B cell (primary cell): ENCODE measurements around the gene DCTN3. TPM values are rescaled to one million over a fixed set of nuclear protein-coding genes. Genes with fewer than 3 reads are reported as not detected.

Experiments used
- ATAC-seq: fragments of 200-7000 bp; cut with Tn5 transposase; one replicate; pipeline ENCODE4 v1.10.0; 2021; ENCODE audit warnings: low read depth, mild to moderate bottlenecking, moderate number of reproducible peaks, moderate library complexity
- CTCF ChIA-PET: fragments of 350-600 bp; sonication (Branson Sonifier 250); formaldehyde crosslinking; loops from one replicate; lab custom pipeline; 2021; ENCODE audit warnings: antibody characterized with exemption, inconsistent platforms; lab: Charles Lee
- POLR2A ChIA-PET: fragments of 350-600 bp; sonication (Branson Sonifier 250); formaldehyde crosslinking; loops from one replicate; lab custom pipeline; 2021; ENCODE audit warnings: antibody characterized with exemption; lab: Charles Lee
- DNase-seq: peaks from one replicate; pipeline ENCODE4 v3.0.0; 2013
- H2AFZ ChIP-seq: 2 replicates; pipeline ENCODE4 v1.6.1; 2012; ENCODE audit warnings: mild to moderate bottlenecking, low read depth, low read length; ENCODE audit not compliant: insufficient read depth, poor library complexity, severe bottlenecking
- H3K27ac ChIP-seq, 2 donors: 1 replicate in 1 of 2; 2 replicates in 1 of 2; pipeline ENCODE4 v1.5.1; 2012 to 2013; ENCODE audit warnings: low read length in 2 of 2, mild to moderate bottlenecking in 2 of 2, moderate library complexity in 1 of 2
- H3K27me3 ChIP-seq, 4 experiments: fragments of 200-600 bp in 1 of 4; sonication (generic) in 1 of 4; replicated peaks in 1 of 4; 1 replicate in 2 of 4; 2 replicates in 2 of 4; pipeline versions ENCODE4 v1.6.1 to v1.7.0; 2013 to 2016; ENCODE audit warnings: low read length in 3 of 4, mild to moderate bottlenecking in 2 of 4, mixed read lengths in 1 of 4, moderate library complexity in 1 of 4; ENCODE audit not compliant: insufficient read depth in 4 of 4, control insufficient read depth in 3 of 4; ENCODE audit errors: control extremely low read depth in 1 of 4
- H3K36me3 ChIP-seq, 2 experiments: replicated peaks in 1 of 2; 1 replicate in 1 of 2; 2 replicates in 1 of 2; pipeline versions ENCODE4 v1.6.1 to v1.7.1; 2013; ENCODE audit warnings: low read length in 1 of 2; ENCODE audit not compliant: insufficient read depth in 2 of 2, control insufficient read depth in 1 of 2; ENCODE audit errors: control extremely low read depth in 1 of 2, extremely low read depth in 1 of 2
- H3K4me1 ChIP-seq, 2 donors: fragments of 200-600 bp in 1 of 2; sonication (generic) in 1 of 2; 1 replicate in 1 of 2; 2 replicates in 1 of 2; pipeline versions ENCODE4 v1.5.1 to v1.6.1; 2013 to 2017; ENCODE audit warnings: low read length in 2 of 2; ENCODE audit not compliant: control insufficient read depth in 2 of 2, insufficient read depth in 2 of 2
- H3K4me2 ChIP-seq: replicated peaks from 2 replicates; pipeline ENCODE3; 2012; ENCODE audit warnings: mild to moderate bottlenecking, low read depth, low read length; ENCODE audit not compliant: poor library complexity, severe bottlenecking
- H3K4me3 ChIP-seq, 5 experiments: fragments of 200-600 bp in 1 of 5; sonication (generic) in 1 of 5; 1 replicate in 3 of 5; 2 replicates in 2 of 5; pipeline versions ENCODE4 v1.5.1 to v1.7.0; 2011 to 2016; ENCODE audit warnings: low read length in 4 of 5, mild to moderate bottlenecking in 4 of 5, low read depth in 2 of 5, control low read depth in 1 of 5, moderate library complexity in 1 of 5; ENCODE audit not compliant: insufficient read depth in 1 of 5; ENCODE audit errors: control extremely low read depth in 1 of 5, extremely low read depth in 1 of 5
- H3K79me2 ChIP-seq: fragments of 200-600 bp; sonication (generic); one replicate; pipeline ENCODE4 v1.6.0; 2016; ENCODE audit warnings: low read length; ENCODE audit not compliant: control insufficient read depth, insufficient read depth
- H3K9ac ChIP-seq: fragments of 200-600 bp; sonication (generic); 2 replicates; pipeline ENCODE4 v1.6.1; 2017; ENCODE audit warnings: mild to moderate bottlenecking, low read length, moderate library complexity
- H3K9me3 ChIP-seq, 3 donors: one replicate each; pipeline versions ENCODE4 v1.6.1 to v1.7.1; 2013; ENCODE audit warnings: low read length in 2 of 3; ENCODE audit not compliant: control insufficient read depth in 2 of 3, insufficient read depth in 1 of 3; ENCODE audit errors: control extremely low read depth in 1 of 3
- H4K20me1 ChIP-seq: 2 replicates; pipeline ENCODE4 v1.6.0; 2012; ENCODE audit warnings: mild to moderate bottlenecking, low read length; ENCODE audit not compliant: insufficient read depth, control insufficient read depth, poor library complexity, severe bottlenecking
- H3K27ac Mint-ChIP-seq: one replicate; pipeline ENCODE4 v1.8.0; 2021; ENCODE audit warnings: mixed read lengths
- H3K27me3 Mint-ChIP-seq: one replicate; pipeline ENCODE4 v1.8.0; 2021; ENCODE audit warnings: mixed read lengths
- H3K4me1 Mint-ChIP-seq: one replicate; pipeline ENCODE4 v1.8.0; 2021; ENCODE audit warnings: mixed read lengths
- H3K4me3 Mint-ChIP-seq: one replicate; pipeline ENCODE4 v1.8.0; 2021; ENCODE audit warnings: mixed read lengths
- H3K9me3 Mint-ChIP-seq: one replicate; pipeline ENCODE4 v1.8.0; 2022; ENCODE audit warnings: mixed read lengths; ENCODE audit not compliant: insufficient read depth
- EZH2 ChIP-seq: IDR thresholded peaks from 2 replicates; pipeline ENCODE4 v1.6.1; 2012; ENCODE audit warnings: borderline replicate concordance, low read depth, mild to moderate bottlenecking, moderate library complexity, low read length; ENCODE audit not compliant: insufficient read depth, poor library complexity, severe bottlenecking
- WGBS: methylation state at CpG from one replicate; pipeline ENCODE4 v1.1.5; 2013; ENCODE audit warnings: missing lambda C conversion rate; ENCODE audit not compliant: insufficient coverage; 5-methylcytosine and 5-hydroxymethylcytosine counted together
- intact Hi-C: fragments of 100-400 bp; cut with micrococcal nuclease; formaldehyde crosslinking; loops from one replicate; pipeline ENCODE4 v1.10.0; 2022
- polyA plus RNA-seq: library from polyadenylated mRNA; depleted of rRNA; stranded (reverse); fragments of >200 nt; gene quantifications from 2 replicates; pipeline ENCODE4 v1.2.3, GENCODE V29; 2012
- total RNA-seq, 2 donors: library from RNA; stranded (reverse); fragments of 120-200 nt in 1 of 2; gene quantifications; 1 replicate in 1 of 2; 2 replicates in 1 of 2; pipeline versions ENCODE4 v1.2.3 to v1.2.4, GENCODE V29; 2013 to 2022
- TF ChIP-seq, protein P1 (sequence below): fragments of 200-600 bp; IDR thresholded peaks from one replicate; pipeline ENCODE4 v1.8.0; 2022; ENCODE audit warnings: antibody characterized with exemption, mild to moderate bottlenecking

Gene DCTN3
- total and polyA plus RNA-seq, 2 donors (not counting 1 experiment from before 2014, with no cell fraction given) = 48.2 to 75.0 TPM

DNA sequence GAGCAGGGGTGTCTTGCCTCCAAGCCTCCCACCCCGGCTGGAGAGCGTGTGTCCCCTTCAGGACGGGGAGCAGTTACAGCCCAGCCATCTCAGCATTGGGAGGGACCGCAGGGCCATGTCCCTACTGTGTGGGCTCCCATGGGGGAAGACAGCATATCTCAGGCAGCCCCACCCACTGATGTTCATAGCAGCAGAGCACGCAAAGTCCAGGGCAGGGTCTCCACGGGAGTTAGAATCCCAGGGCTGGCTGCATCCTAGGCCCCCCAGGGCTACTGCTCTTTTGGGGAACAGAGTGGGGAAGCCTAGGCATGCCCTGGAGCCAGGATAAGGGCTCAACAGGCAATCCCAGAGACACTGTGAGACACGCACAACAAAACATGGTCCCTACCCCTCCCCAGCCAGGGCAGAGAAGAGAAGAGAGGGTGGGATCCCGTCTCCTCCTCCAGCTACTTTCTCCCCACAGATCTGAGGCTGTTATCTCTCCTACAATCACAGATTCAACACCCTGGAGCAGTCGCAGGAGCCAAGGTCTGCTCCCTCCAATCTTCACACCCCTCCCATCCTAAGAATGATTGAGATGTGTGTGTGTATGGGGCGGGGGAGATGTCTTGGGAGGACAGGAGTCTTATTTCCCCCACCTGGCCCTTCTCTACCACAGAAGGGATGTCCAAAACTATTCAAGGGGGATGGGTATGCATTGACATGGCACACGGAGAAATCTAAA is 34.2 kb downstream of the DCTN3 start:
- Histone ChIP-seq H3K4me1 (peaks cover 26 to 27% of the 10 kb centered on the region in 2 donors), H3K9ac (no peak overlapping the region), H3K4me3 (no peak overlapping the region), H3K27ac (no peak overlapping the region), H3K36me3 (no peaks in the 10 kb centered on the region), H2AFZ (no peak overlapping the region), H3K9me3 (peaks cover 0 to 23% (median 0%) of the 10 kb centered on the region in 3 donors), H4K20me1 (no peaks in the 10 kb centered on the region), H3K4me2 (no peak overlapping the region), H3K79me2 (no peaks in the 10 kb centered on the region), H3K27me3 (peaks cover 0 to 87% (median 47%) of the 10 kb centered on the region in 4 experiments)
- Mint-ChIP-seq H3K27me3 (peaks cover 82% of the 10 kb centered on the region), H3K27ac (no peak overlapping the region), H3K4me3 (no peak overlapping the region), H3K9me3 (no peaks in the 10 kb centered on the region), H3K4me1 (peaks cover 26% of the 10 kb centered on the region)
- 21% methylated on average over 7 of the region's 11 CpGs for WGBS
- ChIA-PET POLR2A (no interaction called here), CTCF (no interaction called here)
- DNase-seq = no peak
- intact Hi-C loops = no loop called here
- TF ChIP-seq, protein P1, sequence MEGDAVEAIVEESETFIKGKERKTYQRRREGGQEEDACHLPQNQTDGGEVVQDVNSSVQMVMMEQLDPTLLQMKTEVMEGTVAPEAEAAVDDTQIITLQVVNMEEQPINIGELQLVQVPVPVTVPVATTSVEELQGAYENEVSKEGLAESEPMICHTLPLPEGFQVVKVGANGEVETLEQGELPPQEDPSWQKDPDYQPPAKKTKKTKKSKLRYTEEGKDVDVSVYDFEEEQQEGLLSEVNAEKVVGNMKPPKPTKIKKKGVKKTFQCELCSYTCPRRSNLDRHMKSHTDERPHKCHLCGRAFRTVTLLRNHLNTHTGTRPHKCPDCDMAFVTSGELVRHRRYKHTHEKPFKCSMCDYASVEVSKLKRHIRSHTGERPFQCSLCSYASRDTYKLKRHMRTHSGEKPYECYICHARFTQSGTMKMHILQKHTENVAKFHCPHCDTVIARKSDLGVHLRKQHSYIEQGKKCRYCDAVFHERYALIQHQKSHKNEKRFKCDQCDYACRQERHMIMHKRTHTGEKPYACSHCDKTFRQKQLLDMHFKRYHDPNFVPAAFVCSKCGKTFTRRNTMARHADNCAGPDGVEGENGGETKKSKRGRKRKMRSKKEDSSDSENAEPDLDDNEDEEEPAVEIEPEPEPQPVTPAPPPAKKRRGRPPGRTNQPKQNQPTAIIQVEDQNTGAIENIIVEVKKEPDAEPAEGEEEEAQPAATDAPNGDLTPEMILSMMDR = no peak
- TF ChIP-seq EZH2 = no peak
- no peak for ATAC-seq

GRCh38 chr9:34584970-34585369 is 35.3 kb downstream of the DCTN3 start:
- ATAC-seq (no peak), DNase-seq (no peak)
- peaks cover 84% of the 10 kb centered on the region for H3K27me3 Mint-ChIP-seq
- H3K4me3 ChIP-seq = no peak overlapping the region
- no peak overlapping the region for H3K9ac ChIP-seq
- peaks cover 0 to 17% (median 0%) of the 10 kb centered on the region in 3 donors for H3K9me3 ChIP-seq
- H3K36me3 ChIP-seq = no peaks in the 10 kb centered on the region
- H3K4me3 Mint-ChIP-seq = no peak overlapping the region
- H3K27ac Mint-ChIP-seq = no peak overlapping the region
- H3K27ac ChIP-seq = no peak overlapping the region
- 78% methylated on average over 4 of the region's 5 CpGs for WGBS
- no peak overlapping the region for H3K4me2 ChIP-seq
- intact Hi-C loops = no loop called here
- peaks cover 14 to 16% of the 10 kb centered on the region in 2 donors for H3K4me1 ChIP-seq
- H3K9me3 Mint-ChIP-seq = no peaks in the 10 kb centered on the region
- POLR2A ChIA-PET = no interaction called here
- peaks cover 15% of the 10 kb centered on the region for H3K4me1 Mint-ChIP-seq
- CTCF ChIA-PET = interaction anchor here (1.0 to 1.2 kb wide), 2 partner anchors 38 to 181 kb away, joined by 3 read pairs; no protein-coding TSS in a partner anchor
- H2AFZ ChIP-seq = no peak overlapping the region
- no peaks in the 10 kb centered on the region for H4K20me1 ChIP-seq
- H3K79me2 ChIP-seq = no peaks in the 10 kb centered on the region
- peaks cover 0 to 86% (median 45%) of the 10 kb centered on the region in 4 experiments for H3K27me3 ChIP-seq
- TF ChIP-seq EZH2 = no peak
- TF ChIP-seq, protein P1 = no peak
